ENCODE results near the gene EYS. TPM values are rescaled to one million over a fixed set of nuclear protein-coding genes. Genes with fewer than 3 reads are reported as not detected.

EYS gene
- total RNA-seq, 4 donors from 2014 or later = 0.12 to 1.4 (median 0.22) TPM

DNA sequence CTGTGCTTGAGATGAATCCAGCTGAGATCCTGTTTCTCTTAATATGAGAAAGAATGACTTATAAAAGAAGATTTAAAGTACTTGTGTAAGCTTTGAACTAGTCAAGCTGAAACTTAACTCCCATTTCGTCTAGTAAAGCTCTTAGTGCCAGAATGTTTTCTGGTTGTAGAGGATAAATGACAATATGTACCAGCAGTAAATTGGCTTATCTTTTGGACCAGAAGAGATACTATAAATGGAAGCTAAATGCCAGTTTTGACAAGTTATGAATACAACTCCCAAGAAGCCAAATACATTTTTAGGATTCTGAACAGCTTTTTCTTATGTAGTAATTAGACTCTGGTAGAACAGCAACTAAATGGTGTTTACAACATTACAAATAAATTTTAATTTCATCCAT is 608.7 kb downstream of the EYS start:
- DNase-seq (ENCODE audit: low spot score) (no peak), ATAC-seq (ENCODE audit: low FRiP score) (no peak)
- TF ChIP-seq, protein P1, sequence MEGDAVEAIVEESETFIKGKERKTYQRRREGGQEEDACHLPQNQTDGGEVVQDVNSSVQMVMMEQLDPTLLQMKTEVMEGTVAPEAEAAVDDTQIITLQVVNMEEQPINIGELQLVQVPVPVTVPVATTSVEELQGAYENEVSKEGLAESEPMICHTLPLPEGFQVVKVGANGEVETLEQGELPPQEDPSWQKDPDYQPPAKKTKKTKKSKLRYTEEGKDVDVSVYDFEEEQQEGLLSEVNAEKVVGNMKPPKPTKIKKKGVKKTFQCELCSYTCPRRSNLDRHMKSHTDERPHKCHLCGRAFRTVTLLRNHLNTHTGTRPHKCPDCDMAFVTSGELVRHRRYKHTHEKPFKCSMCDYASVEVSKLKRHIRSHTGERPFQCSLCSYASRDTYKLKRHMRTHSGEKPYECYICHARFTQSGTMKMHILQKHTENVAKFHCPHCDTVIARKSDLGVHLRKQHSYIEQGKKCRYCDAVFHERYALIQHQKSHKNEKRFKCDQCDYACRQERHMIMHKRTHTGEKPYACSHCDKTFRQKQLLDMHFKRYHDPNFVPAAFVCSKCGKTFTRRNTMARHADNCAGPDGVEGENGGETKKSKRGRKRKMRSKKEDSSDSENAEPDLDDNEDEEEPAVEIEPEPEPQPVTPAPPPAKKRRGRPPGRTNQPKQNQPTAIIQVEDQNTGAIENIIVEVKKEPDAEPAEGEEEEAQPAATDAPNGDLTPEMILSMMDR (IDR thresholded peaks at IDR 0.05) = no peak

DNA sequence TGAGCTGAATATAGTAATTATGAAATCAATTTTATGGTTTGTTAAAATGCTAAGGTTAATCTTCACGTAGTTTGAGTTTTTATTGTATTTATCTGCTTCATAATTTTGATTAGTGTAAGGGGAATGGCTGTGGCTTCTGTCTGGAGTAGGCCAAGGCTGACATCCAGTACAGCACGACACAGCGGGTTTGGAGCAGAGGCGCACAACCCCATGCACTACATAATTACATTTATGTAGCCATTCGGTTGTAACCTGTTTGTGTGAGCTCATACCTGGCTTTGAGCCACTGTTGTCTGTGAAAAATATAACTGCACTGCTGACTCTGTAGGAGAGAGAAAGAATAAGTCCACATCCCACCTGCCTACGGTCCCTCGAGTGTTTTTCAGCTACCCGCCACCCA is 615.5 kb downstream of the EYS start:
- no peak for DNase-seq (ENCODE audit: low spot score)
- TF ChIP-seq, protein P1 (IDR thresholded peaks at IDR 0.05) = no peak
- no peak for ATAC-seq (ENCODE audit: low FRiP score)

DNA sequence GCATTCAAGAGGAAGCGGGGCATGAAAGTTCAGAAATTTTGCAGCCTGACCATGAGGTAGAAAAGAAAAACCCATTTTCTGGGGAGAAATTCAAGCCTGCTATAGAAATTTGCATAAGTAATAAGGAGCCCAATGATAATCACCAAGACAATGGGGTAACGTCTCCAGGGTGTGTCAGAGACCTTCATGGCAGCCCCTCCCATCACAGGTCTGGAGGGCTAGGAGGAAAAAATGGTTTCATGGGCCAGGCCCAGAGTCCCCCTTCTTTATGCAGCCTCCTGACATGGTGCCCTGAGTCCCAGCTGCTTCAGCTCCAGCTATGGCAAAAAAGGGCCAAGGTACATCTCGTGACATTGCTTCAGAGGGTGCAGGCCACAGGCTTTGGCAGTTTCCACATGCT is 618.5 kb downstream of the EYS start:
- ATAC-seq (ENCODE audit: low FRiP score) (no peak), DNase-seq (ENCODE audit: low spot score) (no peak)
- TF ChIP-seq, protein P1 (IDR thresholded peaks at IDR 0.05) = no peak

DNA sequence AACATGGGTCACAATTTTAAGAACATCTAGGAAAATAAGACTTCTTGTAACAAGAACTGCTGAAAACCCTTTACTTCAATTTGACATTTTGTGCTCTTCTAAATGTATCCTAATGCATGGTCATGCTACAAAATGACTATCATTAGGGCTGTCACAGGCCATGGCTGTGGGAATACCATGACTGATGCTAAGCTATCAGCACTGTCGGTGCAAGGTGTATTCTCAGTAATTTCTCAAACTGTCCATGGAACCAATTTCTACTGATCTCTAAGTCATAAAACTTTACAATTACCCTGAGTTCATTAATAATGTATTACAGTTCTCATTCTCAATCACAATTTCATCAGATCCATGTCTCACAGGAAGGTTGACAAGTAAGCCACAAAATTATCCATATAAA is 625.3 kb downstream of the EYS start:
- ATAC-seq (ENCODE audit: low FRiP score) = no peak
- TF ChIP-seq, protein P1 (IDR thresholded peaks at IDR 0.05) = no peak

DNA sequence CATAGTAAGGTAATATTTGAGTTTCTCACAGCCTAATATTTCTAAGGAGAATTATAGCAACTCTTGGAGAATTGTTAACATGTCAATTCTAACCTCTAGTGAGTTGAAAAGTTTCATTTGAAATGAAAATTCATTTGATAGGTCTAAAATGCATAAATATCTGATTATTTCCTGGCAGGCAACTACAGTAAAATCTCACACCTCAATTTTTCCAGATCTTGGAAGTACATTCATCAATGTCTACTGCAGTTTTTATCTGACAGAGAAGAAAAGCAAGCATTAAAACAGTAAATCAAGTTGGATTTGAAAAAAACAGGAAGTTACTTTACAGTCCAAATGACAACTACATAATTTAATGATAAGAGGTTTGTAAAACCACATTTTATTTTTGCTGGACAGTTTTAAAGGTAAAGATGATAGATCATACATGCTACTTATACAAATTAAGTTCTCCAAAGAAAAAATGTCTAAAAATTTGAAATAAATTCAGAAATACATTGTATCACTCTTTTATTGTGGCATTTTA is 631.3 kb downstream of the EYS start:
- ATAC-seq (ENCODE audit: low FRiP score) (no peak), DNase-seq (ENCODE audit: low spot score) (no peak)
- TF ChIP-seq, protein P1 (IDR thresholded peaks at IDR 0.05) = no peak

More for the DNA sequence above, 625.3 kb downstream of the EYS start:
- no peak for DNase-seq (ENCODE audit: low spot score)

DNA sequence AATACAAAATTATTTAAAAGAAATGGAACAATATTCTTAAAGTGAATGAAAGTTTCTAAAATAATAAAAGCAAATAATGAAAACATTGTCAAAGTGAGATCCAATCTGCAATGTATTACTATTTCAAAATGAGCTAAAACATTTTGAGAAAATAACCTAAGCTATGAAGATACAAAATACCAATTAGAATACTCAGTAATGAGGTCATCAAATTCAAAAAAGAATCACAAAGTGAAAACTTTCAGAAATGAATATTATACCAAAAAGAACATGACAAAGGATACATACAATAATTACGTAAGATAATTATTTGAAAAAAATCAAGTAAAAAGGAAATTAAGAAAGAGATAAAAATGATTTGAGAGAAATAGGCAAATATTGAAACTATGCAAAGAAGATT is 634.5 kb downstream of the EYS start:
- ATAC-seq (ENCODE audit: low FRiP score) = no peak
- no peak for DNase-seq (ENCODE audit: low spot score)
- TF ChIP-seq, protein P1 (IDR thresholded peaks at IDR 0.05) = no peak

DNA sequence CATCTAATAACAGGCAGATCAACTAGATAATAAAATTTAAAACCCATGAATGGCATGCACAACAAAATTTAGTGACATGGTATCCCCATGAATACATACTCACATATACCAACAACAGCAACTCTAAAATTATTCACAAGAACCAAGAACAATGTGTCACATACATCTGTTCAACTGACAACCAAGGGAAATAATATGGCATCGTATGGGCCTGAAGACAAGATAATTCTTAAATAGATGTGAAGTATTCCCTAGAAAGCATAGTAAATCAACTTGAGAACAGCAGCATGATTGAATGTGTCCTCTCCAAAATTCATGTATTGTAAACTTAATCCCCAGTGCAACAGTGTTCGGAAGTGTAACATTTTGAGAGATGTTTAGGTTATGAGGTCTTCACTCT is 635.5 kb downstream of the EYS start:
- ATAC-seq (ENCODE audit: low FRiP score) (no peak), DNase-seq (ENCODE audit: low spot score) (no peak)
- TF ChIP-seq, protein P1 (IDR thresholded peaks at IDR 0.05) = no peak

All from omental fat pad (tissue), 4 donors.